HepG2 (cell line): Measurements from ENCODE around the gene IL1B. TPM values are rescaled to one million over a fixed set of nuclear protein-coding genes. Genes with fewer than 3 reads are reported as not detected.

Experiments used
- ATAC-seq: fragments of 200-7000 bp; cut with Tn5 transposase; 3 replicates; pipeline ENCODE4 v1.9.1; 2020; ENCODE audit warnings: mild to moderate bottlenecking, moderate library complexity
- BruUV-seq: library from RNA; stranded (reverse); fragments of 400-500 nt; replicated peaks from 2 replicates; lab custom pipeline; 2021; lab: Mats Ljungman, UMichigan
- CTCF ChIA-PET: fragments of 300-600 bp; formaldehyde crosslinking; extraction: SDS; loops from one replicate; lab custom pipeline; 2021; ENCODE audit warnings: low total read pairs, inconsistent platforms, low intra/inter-chr PET ratio; lab: Yijun Ruan, JAX
- POLR2A ChIA-PET: fragments of 350-600 bp; sonication (Branson Sonifier 250); formaldehyde crosslinking; loops from one replicate; lab custom pipeline; 2020; ENCODE audit warnings: antibody characterized with exemption, inconsistent platforms; lab: Yijun Ruan, JAX
- DNase-seq: peaks from one replicate; pipeline ENCODE4 v3.0.0-alpha.2; 2015; ENCODE audit warnings: low spot score
- FAIRE-seq: peaks from 3 replicates; lab custom pipeline; 2011; peaks lifted over from hg19 to GRCh38; lab: Jason Lieb, UNC
- H2AFZ ChIP-seq: one replicate; pipeline ENCODE4 v1.6.1; 2011; ENCODE audit warnings: low read length, inconsistent platforms
- H3K27ac ChIP-seq: fragments of 300-600 bp; 3 replicates; pipeline ENCODE4 v1.8.0; 2011; ENCODE audit warnings: mixed run types, mild to moderate bottlenecking, mixed read lengths, low read length, inconsistent platforms; ENCODE audit not compliant: insufficient read depth; ENCODE audit errors: extremely low read length
- H3K27me3 ChIP-seq, 2 experiments: fragments of 200-600 bp in 1 of 2; 2 replicates in 1 of 2; 3 replicates in 1 of 2; pipeline versions ENCODE4 v1.6.0 to v1.8.0; 2011; ENCODE audit warnings: low read length in 2 of 2, mild to moderate bottlenecking in 2 of 2, moderate library complexity in 2 of 2, inconsistent platforms in 1 of 2; ENCODE audit not compliant: insufficient read depth in 2 of 2, control insufficient read depth in 1 of 2
- H3K36me3 ChIP-seq, 2 experiments: fragments of 200-600 bp in 1 of 2; replicated peaks in 1 of 2; 2 replicates in 1 of 2; 3 replicates in 1 of 2; pipeline versions ENCODE4 v1.5.1 to v1.8.0; 2011; ENCODE audit warnings: low read length in 2 of 2, inconsistent platforms in 1 of 2; ENCODE audit not compliant: insufficient read depth in 2 of 2, control insufficient read depth in 1 of 2
- H3K4me1 ChIP-seq: 2 replicates; pipeline ENCODE4 v1.5.1; 2012; ENCODE audit warnings: low read length, inconsistent platforms; ENCODE audit not compliant: insufficient read depth
- H3K4me2 ChIP-seq: 2 replicates; pipeline ENCODE4 v1.6.0; 2011; ENCODE audit warnings: low read depth, low read length, inconsistent platforms
- H3K4me3 ChIP-seq, 3 experiments: fragments of 200-600 bp in 1 of 3; sonication (generic), shearing (Covaris generic) in 1 of 3; replicated peaks in 1 of 3; 2 replicates each; pipeline ENCODE4 v1.5.1; 2011 to 2016; ENCODE audit warnings: low read length in 3 of 3, inconsistent platforms in 2 of 3, low read depth in 2 of 3, mild to moderate bottlenecking in 2 of 3, control low read depth in 1 of 3, mixed read lengths in 1 of 3; ENCODE audit not compliant: insufficient read depth in 1 of 3
- H3K79me2 ChIP-seq: one replicate; pipeline ENCODE4 v1.6.1; 2011; ENCODE audit warnings: low read length, inconsistent platforms; ENCODE audit not compliant: insufficient read depth
- H3K9ac ChIP-seq: 2 replicates; pipeline ENCODE4 v1.6.0; 2011; ENCODE audit warnings: mild to moderate bottlenecking, low read depth, low read length, inconsistent platforms; ENCODE audit not compliant: insufficient read depth
- H3K9me3 ChIP-seq: 2 replicates; pipeline ENCODE4 v1.5.1; 2012; ENCODE audit warnings: mild to moderate bottlenecking, low read length
- H4K20me1 ChIP-seq: 2 replicates; pipeline ENCODE4 v1.6.0; 2011; ENCODE audit warnings: inconsistent platforms, mild to moderate bottlenecking, low read length, moderate library complexity; ENCODE audit not compliant: insufficient read depth
- BORCS8-MEF2B ChIP-seq: sonication (generic); formaldehyde crosslinking; IDR thresholded peaks from 2 replicates; pipeline ENCODE4 v1.8.0; 2022; ENCODE audit warnings: mild to moderate bottlenecking, missing genetic modification reagents
- CEBPB ChIP-seq: IDR thresholded peaks from 2 replicates; pipeline ENCODE4 v1.6.1; 2011; ENCODE audit warnings: low read depth, low read length, improper control_type of control experiment, borderline replicate concordance
- ETV5 ChIP-seq: IDR thresholded peaks from 2 replicates; pipeline ENCODE4 v1.6.1; 2018; ENCODE audit warnings: missing biosample characterization, missing genetic modification reagents, inconsistent platforms, borderline replicate concordance
- KDM2A ChIP-seq: sonication (generic); formaldehyde crosslinking; IDR thresholded peaks from 2 replicates; pipeline ENCODE4 v1.4.0; 2020; ENCODE audit warnings: low read depth, missing genetic modification reagents, borderline replicate concordance
- LCORL ChIP-seq, 2 experiments: fragments of 450-650 bp in 1 of 2; sonication (generic) in 1 of 2; formaldehyde crosslinking in 1 of 2; IDR thresholded peaks; 2 replicates each; pipeline versions ENCODE4 v1.5.0 to v1.6.1; 2017 to 2020; ENCODE audit warnings: antibody characterized with exemption in 1 of 2, missing genetic modification reagents in 1 of 2
- MAFK ChIP-seq, 2 experiments: IDR thresholded peaks in 1 of 2; conservative IDR thresholded peaks in 1 of 2; 2 replicates each; pipeline ENCODE4 v1.6.1; 2011; ENCODE audit warnings: improper control_type of control experiment in 2 of 2, low read length in 2 of 2
- MTF2 ChIP-seq: sonication (generic); formaldehyde crosslinking; IDR thresholded peaks from 2 replicates; pipeline ENCODE4 v1.5.0; 2020; ENCODE audit warnings: missing genetic modification reagents, borderline replicate concordance
- NR2F6 ChIP-seq, 2 experiments: IDR thresholded peaks; 2 replicates each; pipeline ENCODE4 v1.6.1; 2016; ENCODE audit warnings: antibody characterized with exemption in 1 of 2, mild to moderate bottlenecking in 1 of 2
- PHF20 ChIP-seq: sonication (generic); formaldehyde crosslinking; IDR thresholded peaks from 2 replicates; pipeline ENCODE4 v1.5.0; 2020; ENCODE audit warnings: mild to moderate bottlenecking, missing genetic modification reagents
- REXO4 ChIP-seq: sonication (generic); formaldehyde crosslinking; IDR thresholded peaks from 2 replicates; pipeline ENCODE4 v1.8.0; 2022; ENCODE audit warnings: missing genetic modification reagents, mild to moderate bottlenecking, borderline replicate concordance
- SALL1 ChIP-seq: sonication (generic); formaldehyde crosslinking; IDR thresholded peaks from 2 replicates; pipeline ENCODE4 v1.8.0; 2022; ENCODE audit warnings: mild to moderate bottlenecking, missing genetic modification reagents
- SMYD3 ChIP-seq: sonication (generic); formaldehyde crosslinking; IDR thresholded peaks from 2 replicates; pipeline ENCODE4 v1.8.1; 2023; ENCODE audit warnings: mild to moderate bottlenecking, missing genetic modification reagents
- SOX6 ChIP-seq, 2 experiments: fragments of 450-650 bp in 1 of 2; sonication (generic) in 1 of 2; formaldehyde crosslinking in 1 of 2; IDR thresholded peaks; 2 replicates each; pipeline versions ENCODE4 v1.4.0 to v1.6.1; 2017 to 2020; ENCODE audit warnings: antibody characterized with exemption in 1 of 2, mild to moderate bottlenecking in 1 of 2, missing genetic modification reagents in 1 of 2
- STAG1 ChIP-seq: sonication (generic); formaldehyde crosslinking; IDR thresholded peaks from 2 replicates; pipeline ENCODE4 v1.4.0; 2020; ENCODE audit warnings: missing genetic modification reagents
- ZNF121 ChIP-seq: sonication (generic); formaldehyde crosslinking; IDR thresholded peaks from 2 replicates; pipeline ENCODE4 v1.5.0; 2020; ENCODE audit warnings: mild to moderate bottlenecking, missing genetic modification reagents
- ZNF337 ChIP-seq: sonication (generic); formaldehyde crosslinking; IDR thresholded peaks from 2 replicates; pipeline ENCODE4 v1.5.1; 2020; ENCODE audit warnings: missing genetic modification reagents, low read depth, mild to moderate bottlenecking, borderline replicate concordance
- ZNF501 ChIP-seq: sonication (generic); formaldehyde crosslinking; IDR thresholded peaks from 2 replicates; pipeline ENCODE4 v1.5.1; 2020; ENCODE audit warnings: mild to moderate bottlenecking, moderate library complexity, missing genetic modification reagents
- WGBS: methylation state at CpG from one replicate; pipeline ENCODE4 v1.1.6; 2017; ENCODE audit warnings: low lambda C conversion rate; 5-methylcytosine and 5-hydroxymethylcytosine counted together
- in situ Hi-C: cut with HindIII; loops from 2 replicates; pipeline ENCODE4 v1.10.0; 2017; ENCODE audit warnings: low pct_unique_long_range_greater_than_20kb; ENCODE audit not compliant: extremely low pct_ligation_motif_present
- intact Hi-C: fragments of 100-400 bp; cut with micrococcal nuclease; formaldehyde crosslinking; loops from one replicate; pipeline ENCODE4 v1.10.0; 2022; ENCODE audit not compliant: unreplicated experiment
- polyA plus RNA-seq, 8 experiments: library from polyadenylated mRNA; depleted of rRNA in 3 of 8; stranded (reverse) in 7 of 8; unstranded in 1 of 8; fragments of >200 nt; fragmentation: Illumina TruSeq in 4 of 8; extraction: Trizol in 4 of 8; gene quantifications; 2 replicates each; pipeline versions ENCODE4 v1.2.1 to v1.2.3, GENCODE V29; 2011 to 2016; ENCODE audit warnings: low read depth in 4 of 8, missing spikeins in 1 of 8, mixed read lengths in 1 of 8; ENCODE audit not compliant: insufficient read depth in 1 of 8
- total RNA-seq, 5 experiments: library from RNA; depleted of rRNA; stranded (reverse); fragments of >200 nt; fragmentation: Illumina TruSeq; extraction: Trizol; gene quantifications; 2 replicates each; pipeline ENCODE4 v1.2.3, GENCODE V29; 2016; ENCODE audit warnings: low read depth in 1 of 5
- TF ChIP-seq, protein P1 (sequence below): sonication (generic); formaldehyde crosslinking; conservative IDR thresholded peaks from 2 replicates; pipeline ENCODE4 v1.8.1; 2023; ENCODE audit warnings: missing genetic modification reagents
- TF ChIP-seq, protein P2 (sequence below): IDR thresholded peaks from 2 replicates; pipeline ENCODE4 v1.6.1; 2016; ENCODE audit warnings: low read depth
- TF ChIP-seq, protein P3 (sequence below): IDR thresholded peaks from 2 replicates; pipeline ENCODE4 v1.6.1; 2012; ENCODE audit warnings: inconsistent platforms

The IL1B gene
- total and polyA plus RNA-seq, 2 of the 13 experiments (the other 11 are each of a cell fraction or from before 2014, with no cell fraction given), result 0.18 TPM; not detected in 1

DNA sequence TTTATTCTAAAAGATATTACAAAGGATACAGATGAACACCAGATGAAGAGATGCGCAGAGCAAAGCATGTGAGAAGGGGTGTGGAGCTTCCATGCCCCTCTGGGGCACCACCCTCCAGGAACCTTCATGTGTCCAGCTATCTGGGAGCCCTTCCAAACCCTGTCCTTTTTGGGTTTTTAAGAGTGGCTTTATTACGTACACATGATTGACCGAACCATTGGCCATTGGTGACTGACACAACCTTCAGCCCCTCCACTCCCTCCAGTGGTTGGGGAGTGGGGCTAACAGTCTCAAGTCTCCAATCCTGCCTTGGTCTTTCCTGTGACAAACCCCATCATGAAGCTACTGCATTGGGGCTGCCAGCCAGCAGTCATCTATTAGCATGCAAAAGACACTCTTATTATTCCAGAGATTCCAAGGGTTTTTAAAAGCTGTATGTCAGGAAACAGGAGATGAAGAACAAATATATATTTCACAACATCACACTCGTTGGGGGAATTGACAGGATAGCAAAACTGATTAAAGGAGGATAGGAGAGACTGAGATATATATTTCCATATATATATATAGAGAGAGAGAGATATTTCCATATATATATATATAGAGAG, 19.4 kb downstream of the IL1B start:
- CTCF ChIA-PET, result no interaction called here
- intact Hi-C loops (no loop called here), in situ Hi-C loops (no loop called here)
- peak; percentile 15 for DNase-seq
- peak; percentile 26 for ATAC-seq
- Histone ChIP-seq H3K4me1 (peaks cover 88% of the 10 kb centered on the region), H3K27me3 (no peaks in the 10 kb centered on the region), H3K36me3 (no peaks in the 10 kb centered on the region), H3K27ac (peak overlapping the region; percentile 22), H4K20me1 (no peaks in the 10 kb centered on the region), H3K9ac (no peak overlapping the region), H3K4me2 (peak overlapping the region; percentile 67; the same call in 1 of the 2 replicates), H3K4me3 (no peak overlapping the region), H3K79me2 (no peaks in the 10 kb centered on the region), H3K9me3 (no peaks in the 10 kb centered on the region), H2AFZ (no peak overlapping the region)
- POLR2A ChIA-PET, result interaction anchor here (0.8 to 2.3 kb wide), 4 partner anchors 8 to 337 kb away, joined by 3 to 10 read pairs (median 5); partner anchors contain the start of gene SLC20A1
- no TSS peak for BruUV-seq
- FAIRE-seq, result no peak
- 67% methylated on average over 4 of the region's 4 CpGs for WGBS
- TF ChIP-seq MAFK (conservative IDR thresholded peaks at IDR 0.05 in 1 of 2, IDR thresholded peaks at IDR 0.05 in 1 of 2; ENCODE audit: low read length in 2 of 2) (no peak), PHF20 (CRISPR knock-in tag) (no peak), CEBPB (peak; percentile 53), REXO4 (CRISPR knock-in tag) (no peak), SOX6 (IDR thresholded peaks at IDR 0.05) (no peak), SOX6 (CRISPR knock-in tag; IDR thresholded peaks at IDR 0.05) (0 out of 2 replicates have a peak, but pooled peaks have one; percentile 14), NR2F6 (IDR thresholded peaks at IDR 0.05) (no peak), NR2F6 (CRISPR knock-in tag; IDR thresholded peaks at IDR 0.05) (peak; percentile 45; the same call in 1 of the 2 replicates), ZNF121 (no peak), ZNF501 (CRISPR knock-in tag) (0 out of 2 replicates have a peak, but pooled peaks have one; percentile 4), KDM2A (peak; percentile 31; the same call in 1 of the 2 replicates), SALL1 (CRISPR knock-in tag) (peak; percentile 23; the same call in 1 of the 2 replicates), ETV5 (CRISPR knock-in tag) (peak; percentile 18; the same call in 1 of the 2 replicates), SMYD3 (CRISPR knock-in tag) (0 out of 2 replicates have a peak, but pooled peaks have one; percentile 41), STAG1 (CRISPR knock-in tag) (peak; percentile 18; the same call in 1 of the 2 replicates), LCORL (IDR thresholded peaks at IDR 0.05) (no peak), LCORL (CRISPR knock-in tag; IDR thresholded peaks at IDR 0.05) (peak; percentile 52; the same call in 1 of the 2 replicates), BORCS8-MEF2B (CRISPR knock-in tag) (0 out of 2 replicates have a peak, but pooled peaks have one; percentile 32), MTF2 (CRISPR knock-in tag) (0 out of 2 replicates have a peak, but pooled peaks have one; percentile 22), ZNF337 (no peak)
- TF ChIP-seq, protein P1, sequence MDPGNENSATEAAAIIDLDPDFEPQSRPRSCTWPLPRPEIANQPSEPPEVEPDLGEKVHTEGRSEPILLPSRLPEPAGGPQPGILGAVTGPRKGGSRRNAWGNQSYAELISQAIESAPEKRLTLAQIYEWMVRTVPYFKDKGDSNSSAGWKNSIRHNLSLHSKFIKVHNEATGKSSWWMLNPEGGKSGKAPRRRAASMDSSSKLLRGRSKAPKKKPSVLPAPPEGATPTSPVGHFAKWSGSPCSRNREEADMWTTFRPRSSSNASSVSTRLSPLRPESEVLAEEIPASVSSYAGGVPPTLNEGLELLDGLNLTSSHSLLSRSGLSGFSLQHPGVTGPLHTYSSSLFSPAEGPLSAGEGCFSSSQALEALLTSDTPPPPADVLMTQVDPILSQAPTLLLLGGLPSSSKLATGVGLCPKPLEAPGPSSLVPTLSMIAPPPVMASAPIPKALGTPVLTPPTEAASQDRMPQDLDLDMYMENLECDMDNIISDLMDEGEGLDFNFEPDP (CRISPR knock-in tag), result 0 out of 2 replicates have a peak, but pooled peaks have one; percentile 46
- TF ChIP-seq, protein P2, sequence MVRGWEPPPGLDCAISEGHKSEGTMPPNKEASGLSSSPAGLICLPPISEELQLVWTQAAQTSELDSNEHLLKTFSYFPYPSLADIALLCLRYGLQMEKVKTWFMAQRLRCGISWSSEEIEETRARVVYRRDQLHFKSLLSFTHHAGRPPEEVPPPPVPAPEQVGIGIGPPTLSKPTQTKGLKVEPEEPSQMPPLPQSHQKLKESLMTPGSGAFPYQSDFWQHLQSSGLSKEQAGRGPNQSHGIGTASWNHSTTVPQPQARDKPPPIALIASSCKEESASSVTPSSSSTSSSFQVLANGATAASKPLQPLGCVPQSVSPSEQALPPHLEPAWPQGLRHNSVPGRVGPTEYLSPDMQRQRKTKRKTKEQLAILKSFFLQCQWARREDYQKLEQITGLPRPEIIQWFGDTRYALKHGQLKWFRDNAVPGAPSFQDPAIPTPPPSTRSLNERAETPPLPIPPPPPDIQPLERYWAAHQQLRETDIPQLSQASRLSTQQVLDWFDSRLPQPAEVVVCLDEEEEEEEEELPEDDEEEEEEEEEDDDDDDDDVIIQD (CRISPR knock-in tag), result peak; percentile 51; the same call in 1 of the 2 replicates
- TF ChIP-seq, protein P3, sequence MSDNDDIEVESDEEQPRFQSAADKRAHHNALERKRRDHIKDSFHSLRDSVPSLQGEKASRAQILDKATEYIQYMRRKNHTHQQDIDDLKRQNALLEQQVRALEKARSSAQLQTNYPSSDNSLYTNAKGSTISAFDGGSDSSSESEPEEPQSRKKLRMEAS, result 0 out of 2 replicates have a peak, but pooled peaks have one; percentile 18
